Ammon's horn (tissue), 1 donor: ENCODE measurements around the gene PRKAG3.

ENCODE experiments used
- DNase-seq: peaks from one replicate; pipeline ENCODE4 v3.0.0-alpha.2; 2016; ENCODE audit warnings: low spot score

Gene PRKAG3

DNA sequence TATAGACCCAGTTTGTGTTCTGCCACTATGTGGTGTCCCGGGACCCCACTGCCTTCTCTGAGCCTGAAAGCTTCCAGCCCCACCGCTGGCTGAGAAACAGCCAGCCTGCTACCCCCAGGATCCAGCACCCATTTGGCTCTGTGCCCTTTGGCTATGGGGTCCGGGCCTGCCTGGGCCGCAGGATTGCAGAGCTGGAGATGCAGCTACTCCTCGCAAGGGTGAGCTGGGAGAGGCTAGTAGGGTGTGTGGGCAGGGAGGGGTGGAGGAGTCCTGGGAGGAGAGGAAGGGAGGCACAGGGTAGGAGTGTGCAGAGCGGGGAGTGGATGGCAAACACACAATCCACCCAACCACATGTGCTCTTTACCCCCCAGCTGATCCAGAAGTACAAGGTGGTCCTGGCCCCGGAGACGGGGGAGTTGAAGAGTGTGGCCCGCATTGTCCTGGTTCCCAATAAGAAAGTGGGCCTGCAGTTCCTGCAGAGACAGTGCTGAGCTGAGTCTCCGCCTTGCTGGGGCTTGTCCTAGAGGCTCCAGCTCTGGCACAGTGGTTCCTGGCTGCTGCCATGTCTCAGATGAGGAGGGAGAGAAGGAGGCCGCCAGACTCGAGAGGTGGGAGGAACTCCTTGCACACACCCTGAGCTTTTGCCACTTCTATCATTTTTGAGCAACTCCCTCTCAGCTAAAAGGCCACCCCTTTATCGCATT is 16.9 kb downstream of the PRKAG3 start:
- DNase-seq, result no peak

DNA sequence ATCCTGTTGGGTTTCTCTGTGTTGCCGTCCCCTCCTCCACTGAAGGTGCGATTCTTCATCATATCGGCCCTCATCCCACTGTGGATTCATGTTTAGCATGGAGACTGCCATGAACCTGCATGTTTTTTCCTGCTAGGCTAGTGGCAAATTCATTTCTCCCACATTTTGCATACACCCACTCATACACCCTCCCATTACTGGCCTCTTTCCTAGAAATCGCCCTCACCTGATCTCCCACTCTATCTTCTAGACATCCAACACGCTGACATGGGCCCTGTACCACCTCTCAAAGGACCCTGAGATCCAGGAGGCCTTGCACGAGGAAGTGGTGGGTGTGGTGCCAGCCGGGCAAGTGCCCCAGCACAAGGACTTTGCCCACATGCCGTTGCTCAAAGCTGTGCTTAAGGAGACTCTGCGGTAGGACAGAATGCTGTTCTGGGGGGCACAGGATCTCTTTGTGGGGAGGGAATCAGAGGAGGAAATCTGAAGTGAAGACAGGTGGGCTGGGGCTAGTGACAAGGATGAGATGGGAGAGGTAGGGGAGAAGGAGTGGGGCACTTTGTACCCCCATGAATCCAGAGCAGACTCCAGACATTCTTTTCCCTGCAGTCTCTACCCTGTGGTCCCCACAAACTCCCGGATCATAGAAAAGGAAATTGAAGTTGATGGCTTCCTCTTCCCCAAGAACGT is 17.7 kb downstream of the PRKAG3 start:
- no peak for DNase-seq

DNA sequence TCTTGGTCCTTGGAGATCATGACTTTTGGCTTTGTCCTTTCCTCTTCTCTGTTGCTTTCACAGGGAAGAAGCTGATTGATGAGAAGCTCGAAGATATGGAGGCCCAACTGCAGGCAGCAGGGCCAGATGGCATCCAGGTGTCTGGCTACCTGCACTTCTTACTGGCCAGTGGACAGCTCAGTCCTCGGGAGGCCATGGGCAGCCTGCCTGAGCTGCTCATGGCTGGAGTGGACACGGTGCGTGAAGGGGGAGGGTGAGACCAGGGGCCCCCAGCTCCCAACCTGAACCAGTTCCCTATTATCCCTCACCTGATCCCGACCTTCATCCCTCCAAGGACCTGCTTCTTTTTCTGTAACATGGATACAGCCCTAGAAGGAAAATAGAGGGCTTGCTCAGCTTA is 18.7 kb downstream of the PRKAG3 start:
- DNase-seq, result no peak

DNA sequence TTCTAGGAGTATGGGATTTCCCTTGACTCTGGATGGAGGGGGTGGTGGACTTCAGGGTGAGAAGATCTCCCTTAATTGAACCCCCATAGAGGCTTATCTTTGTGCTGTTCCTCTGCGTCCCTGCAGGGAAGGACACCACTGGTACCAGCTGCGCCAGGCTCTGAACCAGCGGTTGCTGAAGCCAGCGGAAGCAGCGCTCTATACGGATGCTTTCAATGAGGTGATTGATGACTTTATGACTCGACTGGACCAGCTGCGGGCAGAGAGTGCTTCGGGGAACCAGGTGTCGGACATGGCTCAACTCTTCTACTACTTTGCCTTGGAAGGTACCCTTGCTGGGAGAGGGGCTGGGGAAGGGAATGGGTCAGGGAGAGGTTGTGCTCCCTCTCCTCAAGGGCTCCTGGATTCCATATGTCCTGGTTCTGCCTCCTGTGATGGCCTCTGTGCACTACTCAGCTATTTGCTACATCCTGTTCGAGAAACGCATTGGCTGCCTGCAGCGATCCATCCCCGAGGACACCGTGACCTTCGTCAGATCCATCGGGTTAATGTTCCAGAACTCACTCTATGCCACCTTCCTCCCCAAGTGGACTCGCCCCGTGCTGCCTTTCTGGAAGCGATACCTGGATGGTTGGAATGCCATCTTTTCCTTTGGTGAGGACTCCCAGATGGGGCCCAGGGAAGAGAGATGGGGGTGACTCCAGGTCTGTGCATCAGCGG is 19.3 kb downstream of the PRKAG3 start:
- DNase-seq, result no peak

DNA sequence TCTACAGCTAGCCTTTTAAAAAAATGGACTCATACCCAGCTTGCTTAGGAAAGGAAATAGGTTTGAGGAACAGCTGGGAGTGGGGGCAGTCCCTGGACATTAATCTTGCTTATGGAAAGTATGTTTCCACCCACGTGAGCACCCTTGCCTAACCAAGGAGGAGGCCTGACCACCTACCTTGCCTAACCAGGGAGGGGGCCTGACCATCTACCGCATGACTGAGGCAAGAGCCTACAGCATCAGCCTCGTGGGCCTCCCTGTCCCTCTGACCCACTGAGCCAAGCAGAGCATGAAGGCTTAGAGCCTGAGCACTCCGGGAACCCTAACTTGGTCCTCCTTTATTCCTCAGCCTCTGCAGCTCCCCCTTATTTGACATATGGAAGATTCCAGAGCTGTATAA is 20.2 kb downstream of the PRKAG3 start:
- DNase-seq, result no peak

DNA sequence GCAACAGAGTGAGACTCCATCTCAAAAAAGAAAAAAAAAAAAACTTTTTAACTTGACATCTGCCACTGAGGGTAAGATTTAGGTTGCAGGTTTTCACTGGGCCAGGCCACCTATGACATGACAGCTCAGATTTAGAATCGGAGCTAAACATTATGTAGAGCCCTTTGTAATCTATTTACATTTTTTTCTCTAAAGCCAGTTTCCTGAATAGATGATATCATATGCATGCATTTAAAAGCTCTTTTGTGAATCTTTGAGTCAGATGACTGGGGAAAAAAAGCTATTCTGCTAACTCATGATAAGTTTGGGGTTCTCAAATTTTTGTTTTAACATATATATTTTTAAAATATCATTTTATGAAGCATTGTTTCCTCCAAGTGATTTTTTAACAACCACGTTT is 21.3 kb downstream of the PRKAG3 start:
- no peak for DNase-seq

DNA sequence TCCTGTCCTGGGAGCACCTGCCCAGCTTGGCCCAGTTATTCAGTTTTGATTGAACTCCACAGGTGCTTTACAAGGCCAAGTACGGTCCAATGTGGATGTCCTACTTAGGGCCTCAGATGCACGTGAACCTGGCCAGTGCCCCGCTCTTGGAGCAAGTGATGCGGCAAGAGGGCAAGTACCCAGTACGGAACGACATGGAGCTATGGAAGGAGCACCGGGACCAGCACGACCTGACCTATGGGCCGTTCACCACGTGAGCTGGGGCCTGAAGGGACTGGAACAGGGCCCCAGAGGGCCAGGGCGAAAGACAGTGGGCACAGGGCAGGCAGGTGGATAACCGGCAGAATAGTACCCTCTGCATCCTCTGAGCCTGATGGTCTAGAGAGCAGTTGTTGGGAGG is 22.1 kb downstream of the PRKAG3 start:
- DNase-seq, result no peak

DNA sequence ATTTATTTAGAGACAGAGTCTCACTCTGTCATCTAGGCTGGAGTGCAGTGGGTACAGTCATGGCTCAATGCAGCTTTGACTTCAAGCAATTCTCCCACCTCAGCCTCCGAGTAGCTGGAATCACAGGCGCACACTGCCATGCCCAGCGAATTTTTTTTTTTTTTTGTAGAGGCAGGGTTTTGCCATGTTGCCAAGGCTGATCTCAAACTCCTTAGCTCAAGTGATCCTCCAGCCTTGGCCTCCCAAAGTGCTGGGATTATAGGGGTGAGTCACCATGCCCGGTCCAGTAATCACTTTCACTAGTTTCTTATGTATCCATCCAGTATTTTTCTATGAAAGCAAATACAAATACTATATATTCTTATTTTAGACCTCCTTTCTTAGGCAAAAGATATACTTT is 24.0 kb downstream of the PRKAG3 start:
- DNase-seq, result no peak

DNA sequence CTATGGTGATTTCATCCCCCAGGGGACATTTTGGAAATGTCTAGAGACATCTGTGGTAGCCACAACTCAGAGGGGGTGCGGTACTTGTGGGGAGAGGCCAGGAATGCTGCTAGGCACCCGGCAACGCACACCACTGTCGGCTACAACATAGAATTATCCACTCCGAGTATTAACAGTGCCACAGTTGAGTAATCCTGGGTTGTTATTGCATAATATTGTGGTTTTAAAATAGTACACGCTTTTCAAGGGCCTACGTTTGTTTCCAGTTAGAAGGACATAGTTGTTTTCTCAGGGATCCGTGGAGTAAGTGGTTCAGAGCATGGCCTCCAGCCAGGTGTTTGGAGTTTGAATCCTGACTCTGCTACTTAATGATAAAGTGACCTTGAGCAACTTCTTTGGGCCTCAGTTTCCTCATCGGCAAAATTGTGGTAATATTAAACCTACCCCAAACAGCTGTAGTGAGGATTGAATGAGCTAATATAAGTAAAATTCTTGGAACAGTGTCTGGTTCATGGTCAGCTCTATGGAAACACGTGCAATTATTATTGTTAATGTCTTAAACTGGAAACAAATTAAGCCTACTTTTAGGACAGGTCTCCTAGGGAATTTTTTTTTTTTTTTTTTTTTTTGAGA is 25.1 kb downstream of the PRKAG3 start:
- peak; percentile 30 for DNase-seq

DNA sequence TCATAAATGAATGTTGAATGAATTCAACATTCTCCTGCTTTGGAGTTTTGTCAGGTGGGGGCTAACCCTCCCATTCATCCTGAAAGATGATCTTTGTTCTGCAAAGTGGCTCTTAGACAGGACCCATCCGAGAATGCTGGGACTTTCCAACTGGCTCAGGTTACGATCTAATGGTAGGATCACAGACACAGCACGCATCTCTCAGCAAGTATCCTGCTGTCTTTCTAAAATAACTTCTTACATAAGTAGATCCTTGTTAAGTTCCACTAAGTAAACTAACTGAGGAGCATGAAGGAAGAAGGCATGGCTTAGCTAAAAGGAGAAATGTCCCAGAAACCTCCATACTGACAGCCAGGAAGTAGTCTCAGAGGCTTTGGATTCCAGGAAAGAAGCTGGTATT is 26.0 kb downstream of the PRKAG3 start:
- peak; percentile 19 for DNase-seq

DNA sequence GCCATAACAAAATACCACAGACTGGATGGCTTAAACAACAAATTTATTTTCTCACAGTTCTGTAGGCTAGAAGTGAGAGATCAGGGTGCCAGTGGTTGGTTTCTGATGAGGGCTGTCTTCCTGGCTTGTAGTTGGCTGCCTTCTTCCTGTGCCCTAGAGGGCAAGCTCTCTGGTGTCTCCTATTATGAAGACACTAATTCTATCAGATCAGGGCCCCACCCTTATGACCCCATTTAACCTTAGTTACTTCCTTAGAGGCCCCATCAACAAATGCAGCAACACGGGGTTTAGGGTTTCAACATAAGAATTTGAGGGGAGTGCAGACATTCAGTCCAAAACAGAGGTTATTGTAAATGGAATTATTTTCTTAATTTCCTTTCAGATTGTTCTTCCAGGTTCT is 26.8 kb downstream of the PRKAG3 start:
- no peak for DNase-seq

DNA sequence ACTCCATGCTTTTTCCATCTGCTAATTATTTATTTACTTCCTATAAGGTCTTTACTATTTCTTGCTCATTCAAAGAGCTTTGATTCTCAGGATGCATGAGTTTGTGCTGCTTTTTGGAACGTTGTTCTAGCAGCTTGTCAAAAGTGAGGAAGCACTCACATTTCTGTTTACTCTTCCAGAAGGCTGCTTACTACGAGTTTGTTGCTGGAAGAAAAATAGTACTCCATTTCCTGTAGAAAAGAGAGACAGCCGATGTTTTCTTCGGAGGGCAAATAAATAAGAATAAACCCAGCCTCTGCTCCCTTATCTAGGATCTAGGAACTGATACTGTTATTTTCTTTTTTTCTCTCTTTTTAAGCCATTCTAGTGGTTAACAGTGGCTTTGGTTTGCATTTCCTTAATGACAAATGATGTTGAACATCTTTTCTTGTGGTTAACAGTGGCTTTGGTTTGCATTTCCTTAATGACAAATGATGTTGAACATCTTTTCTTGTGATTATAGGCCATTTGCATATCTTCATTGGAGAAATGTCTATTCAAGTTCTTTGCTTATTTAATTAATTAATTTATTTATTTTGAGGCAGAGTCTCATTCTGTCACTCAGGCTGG is 29.1 kb downstream of the PRKAG3 start:
- DNase-seq, result no peak

DNA sequence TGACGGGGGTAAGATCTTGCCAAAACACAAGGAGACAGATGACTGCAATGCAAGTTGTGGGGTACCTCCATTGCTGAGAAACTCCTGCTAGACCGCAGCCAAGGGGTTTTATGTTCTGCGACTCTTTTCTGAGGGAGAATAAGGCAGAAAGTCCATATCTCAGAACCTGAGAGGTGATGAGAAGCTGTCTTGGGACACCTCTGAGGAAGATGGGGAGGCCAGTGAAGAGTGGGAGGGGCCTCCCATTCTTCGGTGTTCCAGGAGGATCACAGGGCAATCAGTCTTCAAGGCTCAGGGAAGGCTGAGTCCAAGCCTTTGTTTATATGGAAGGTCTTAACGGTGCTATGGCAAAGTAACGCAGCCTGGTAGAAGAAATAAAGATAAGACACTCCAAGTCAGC is 31.6 kb downstream of the PRKAG3 start:
- DNase-seq, result no peak

DNA sequence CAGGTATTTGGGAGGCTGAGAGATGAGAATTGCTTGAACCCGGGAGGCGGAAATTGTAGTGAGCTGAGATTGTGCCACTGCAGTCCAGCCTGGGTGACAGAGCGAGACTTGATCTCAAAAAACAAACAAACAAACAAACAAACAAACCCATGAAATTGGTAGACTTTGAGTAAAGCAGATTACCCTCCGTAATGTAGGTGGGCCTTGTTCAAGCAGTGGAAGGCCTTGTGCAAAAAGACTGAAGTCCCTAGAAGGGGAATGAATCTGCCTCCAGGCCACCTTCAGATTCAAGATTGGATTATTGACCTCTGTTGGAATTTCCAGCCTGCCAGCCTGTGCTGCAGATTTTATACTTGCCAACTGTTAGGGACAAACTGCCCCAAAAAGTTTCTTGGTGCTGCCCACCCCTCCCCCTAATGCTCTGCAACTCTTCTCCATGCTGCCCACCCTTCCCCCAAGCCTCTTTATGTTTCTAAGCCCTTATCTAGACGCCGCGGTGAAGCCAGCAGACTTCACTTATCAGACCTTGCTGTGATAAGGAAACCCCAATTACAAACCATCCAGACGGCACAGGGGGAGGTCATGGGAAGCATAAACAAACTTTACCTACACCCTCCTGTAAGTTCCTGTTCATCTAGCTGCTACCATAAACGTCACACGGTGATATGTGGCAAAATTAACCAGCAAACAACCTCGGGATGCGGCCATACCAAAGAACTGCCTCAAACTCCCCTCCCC is 32.7 kb downstream of the PRKAG3 start:
- DNase-seq, result no peak

DNA sequence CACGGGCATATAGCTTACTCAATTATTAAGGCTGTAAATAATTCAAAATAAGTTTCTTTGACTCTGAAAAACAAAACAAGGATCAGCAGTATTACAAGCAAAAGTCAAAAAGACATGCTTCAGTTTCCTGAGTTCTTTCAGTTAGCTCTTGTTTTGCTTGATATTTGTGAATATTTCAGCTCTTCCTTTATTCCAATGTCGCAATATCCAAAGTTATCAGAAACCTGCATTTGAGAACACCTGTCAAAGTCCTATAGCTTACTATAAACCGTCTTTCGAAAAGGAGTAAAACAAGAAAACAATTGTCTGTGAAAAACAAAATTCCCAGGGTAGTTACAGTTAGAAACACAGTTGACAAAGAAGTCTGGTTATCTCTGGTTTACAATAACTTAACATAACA is 34.9 kb downstream of the PRKAG3 start:
- no peak for DNase-seq

DNA sequence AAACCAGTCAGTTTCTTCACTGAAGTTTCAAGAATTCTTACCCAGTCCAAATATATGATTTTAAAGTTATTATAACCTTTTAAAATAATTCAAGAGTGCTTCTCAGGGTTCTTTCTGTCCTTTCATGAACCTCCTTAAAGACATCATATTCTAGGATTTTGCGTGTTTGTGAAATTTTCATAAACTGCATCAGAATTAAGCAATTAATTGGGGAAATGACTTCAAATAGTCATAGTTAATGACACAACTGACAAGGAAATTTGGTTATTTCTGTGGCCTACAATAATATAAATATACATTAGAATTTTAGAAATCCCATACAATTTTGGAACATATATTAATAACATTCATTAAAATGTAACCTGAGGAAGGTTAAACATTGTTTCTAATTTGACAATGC is 39.2 kb downstream of the PRKAG3 start:
- DNase-seq, result no peak

DNA sequence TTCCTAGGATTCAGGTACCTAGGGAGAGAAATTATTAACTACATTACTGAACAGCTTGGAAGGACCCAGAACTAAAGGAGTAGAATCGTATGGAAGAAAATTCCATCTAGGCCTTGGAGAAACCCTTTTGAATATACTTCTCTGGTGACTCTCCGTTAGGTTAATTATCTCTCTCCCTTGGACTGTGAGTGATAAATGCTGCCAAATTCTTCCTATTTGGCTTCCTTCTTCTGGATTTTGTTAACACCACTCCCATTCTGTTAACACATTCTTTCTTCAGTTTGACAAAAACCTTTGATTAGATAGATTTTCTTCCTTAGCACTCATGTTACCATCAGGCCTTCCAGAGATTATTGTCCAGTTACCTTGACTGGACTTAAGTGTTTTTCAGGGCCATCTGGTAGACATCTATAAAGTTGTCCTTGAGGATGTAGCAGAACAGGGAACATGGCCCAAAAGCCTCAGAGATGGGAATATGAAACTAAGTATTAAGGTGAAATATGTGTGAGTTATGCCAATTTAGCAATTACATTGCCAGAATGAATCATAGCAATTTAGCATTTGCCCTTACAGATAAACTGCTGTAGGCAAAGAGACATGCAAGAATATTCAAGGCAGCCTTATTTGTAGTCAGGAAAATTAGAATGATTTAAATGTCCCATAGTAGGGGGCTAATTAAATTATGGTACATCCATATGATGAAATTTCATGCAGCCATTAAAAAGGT is 42.9 kb downstream of the PRKAG3 start:
- DNase-seq, result no peak

DNA sequence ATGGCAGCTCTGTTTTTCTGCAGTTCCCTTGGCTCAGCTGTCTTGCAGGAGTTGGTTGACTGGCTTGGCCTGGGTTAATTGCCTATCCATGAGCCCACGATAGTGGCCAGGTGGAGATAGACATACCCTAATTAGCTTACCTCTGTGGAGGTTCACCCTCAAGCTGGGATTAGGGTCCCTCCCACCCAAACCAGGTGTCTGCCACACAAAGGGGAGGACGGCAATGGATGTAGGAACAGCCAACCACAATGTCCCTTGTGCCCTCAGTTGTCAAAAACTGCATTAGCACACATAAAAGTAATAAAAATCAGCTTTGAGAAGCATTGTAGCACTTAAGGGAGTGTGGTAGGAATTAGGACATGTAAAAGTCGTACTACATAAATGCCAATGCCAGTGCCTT is 45.5 kb downstream of the PRKAG3 start:
- DNase-seq, result no peak

DNA sequence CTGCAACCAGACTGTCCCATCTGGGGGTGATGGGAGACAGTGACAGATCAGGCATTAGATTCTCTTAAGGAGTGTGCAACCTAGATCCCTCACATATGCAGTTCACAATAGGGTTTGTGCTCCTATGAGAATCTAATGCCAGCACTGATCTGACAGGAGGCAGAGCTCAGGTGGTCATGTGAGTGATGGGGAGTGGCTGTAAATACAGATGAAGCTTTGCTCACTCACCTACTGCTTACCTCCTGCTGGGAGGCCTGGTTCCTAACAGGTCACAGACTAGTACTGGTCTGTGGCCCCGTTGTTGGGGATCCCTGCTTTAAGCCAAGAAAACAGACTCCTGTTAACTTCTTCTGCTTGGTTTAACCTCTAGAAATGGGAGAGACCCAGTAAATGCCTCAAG is 46.5 kb downstream of the PRKAG3 start:
- no peak for DNase-seq

DNA sequence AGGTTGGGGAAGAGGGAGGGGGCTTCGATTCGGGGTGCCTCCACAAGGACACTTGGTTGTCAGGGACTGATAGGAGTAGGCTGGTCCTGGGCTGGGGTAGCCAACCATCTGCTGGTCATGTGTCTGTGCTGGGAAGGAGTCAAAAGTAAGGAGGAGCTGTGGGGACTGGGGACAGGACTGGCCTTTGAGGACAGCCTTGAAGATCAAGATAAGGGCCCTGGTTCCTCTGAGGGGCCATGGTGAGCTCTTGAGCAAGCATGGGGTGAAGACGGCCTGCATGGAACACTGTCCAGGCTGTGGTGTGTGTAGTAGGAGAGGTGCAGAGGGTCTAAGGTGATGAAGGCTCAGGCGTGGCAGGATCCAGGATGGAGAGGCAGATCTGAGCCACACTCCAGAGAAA is 47.9 kb downstream of the PRKAG3 start:
- no peak for DNase-seq

DNA sequence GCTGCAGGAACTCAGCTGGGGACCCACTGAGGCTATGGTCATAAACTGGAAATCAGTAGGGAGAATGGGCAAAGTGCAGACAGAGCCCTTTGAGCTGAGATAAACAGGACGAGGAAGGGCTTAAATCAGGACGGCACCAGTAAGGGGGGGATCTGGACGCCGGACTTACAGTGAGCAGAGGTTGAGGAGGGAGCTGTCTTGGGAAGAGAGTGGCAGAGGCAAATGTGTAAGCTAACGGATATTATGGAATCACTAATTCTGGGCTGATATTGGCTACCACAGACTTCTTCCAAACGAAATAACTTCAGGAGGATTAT is 49.1 kb downstream of the PRKAG3 start:
- DNase-seq, result peak; percentile 31
